ENCODE data around the gene SORBS1. TPM values are rescaled to one million over a fixed set of nuclear protein-coding genes. Genes with fewer than 3 reads are reported as not detected.

Gene SORBS1
- total RNA-seq, 1 donor from 2014 or later = 0.77 TPM

- H3K36me3 Mint-ChIP-seq (ENCODE audit: low read depth) = no peaks in the 10 kb centered on the region
- H3K27ac Mint-ChIP-seq = no peak overlapping the region
- no peaks in the 10 kb centered on the region for H3K4me1 Mint-ChIP-seq
- no peak for DNase-seq
- H3K9me3 Mint-ChIP-seq = no peaks in the 10 kb centered on the region
- no peak overlapping the region for H3K4me3 Mint-ChIP-seq
- H3K27me3 Mint-ChIP-seq = peaks cover 12% of the 10 kb centered on the region
- intact Hi-C loops (cut with micrococcal nuclease) = no loop called here
These were observed 153.6 kb downstream of the SORBS1 start for GRCh38 chr10:95407546-95407945.

GRCh38 chr10:95406651-95407280 lies 154.4 kb downstream of the SORBS1 start:
- Mint-ChIP-seq H3K4me1 (no peaks in the 10 kb centered on the region), H3K4me3 (no peak overlapping the region), H3K36me3 (ENCODE audit: low read depth) (no peaks in the 10 kb centered on the region), H3K27ac (no peak overlapping the region), H3K27me3 (peaks cover 10% of the 10 kb centered on the region), H3K9me3 (no peaks in the 10 kb centered on the region)
- no peak for DNase-seq
- intact Hi-C loops (cut with micrococcal nuclease) = no loop called here

- intact Hi-C loops (cut with micrococcal nuclease) = no loop called here
- Mint-ChIP-seq H3K9me3 (no peaks in the 10 kb centered on the region), H3K27ac (no peak overlapping the region), H3K27me3 (peaks cover 7% of the 10 kb centered on the region), H3K4me1 (peaks cover 2% of the 10 kb centered on the region), H3K36me3 (ENCODE audit: low read depth) (no peaks in the 10 kb centered on the region), H3K4me3 (no peak overlapping the region)
- no peak for DNase-seq
These were observed 155.5 kb downstream of the SORBS1 start for GRCh38 chr10:95405655-95406054.

GRCh38 chr10:95404864-95405263 lies 156.3 kb downstream of the SORBS1 start:
- peaks cover 7% of the 10 kb centered on the region for H3K27me3 Mint-ChIP-seq
- no peak for DNase-seq
- no peak overlapping the region for H3K27ac Mint-ChIP-seq
- no peaks in the 10 kb centered on the region for H3K9me3 Mint-ChIP-seq
- H3K36me3 Mint-ChIP-seq (ENCODE audit: low read depth) = no peaks in the 10 kb centered on the region
- no peak overlapping the region for H3K4me3 Mint-ChIP-seq
- H3K4me1 Mint-ChIP-seq = peaks cover 2% of the 10 kb centered on the region
- intact Hi-C loops (cut with micrococcal nuclease) = no loop called here

GRCh38 chr10:95404462-95404858 lies 156.7 kb downstream of the SORBS1 start:
- peaks cover 5% of the 10 kb centered on the region for H3K27me3 Mint-ChIP-seq
- no peak for DNase-seq
- intact Hi-C loops (cut with micrococcal nuclease) = no loop called here
- no peak overlapping the region for H3K27ac Mint-ChIP-seq
- no peaks in the 10 kb centered on the region for H3K9me3 Mint-ChIP-seq
- H3K4me1 Mint-ChIP-seq = peaks cover 2% of the 10 kb centered on the region
- H3K36me3 Mint-ChIP-seq (ENCODE audit: low read depth) = no peaks in the 10 kb centered on the region
- H3K4me3 Mint-ChIP-seq = no peak overlapping the region

GRCh38 chr10:95403700-95404461 lies 157.3 kb downstream of the SORBS1 start:
- intact Hi-C loops (cut with micrococcal nuclease) = loop anchor here (2.0 kb wide), 1 partner anchor 27 kb away; no protein-coding TSS in a partner anchor
- Mint-ChIP-seq H3K9me3 (no peaks in the 10 kb centered on the region), H3K4me3 (no peak overlapping the region), H3K27me3 (peaks cover 2% of the 10 kb centered on the region), H3K27ac (no peak overlapping the region), H3K36me3 (ENCODE audit: low read depth) (no peaks in the 10 kb centered on the region), H3K4me1 (peaks cover 2% of the 10 kb centered on the region)
- DNase-seq = no peak

GRCh38 chr10:95401704-95402469 lies 159.3 kb downstream of the SORBS1 start:
- Mint-ChIP-seq H3K9me3 (no peaks in the 10 kb centered on the region), H3K4me3 (no peak overlapping the region), H3K27ac (no peak overlapping the region), H3K4me1 (peaks cover 2% of the 10 kb centered on the region), H3K27me3 (no peaks in the 10 kb centered on the region), H3K36me3 (ENCODE audit: low read depth) (no peaks in the 10 kb centered on the region)
- DNase-seq = no peak
- intact Hi-C loops (cut with micrococcal nuclease) = loop anchor here (2.0 kb wide), 1 partner anchor 25 kb away; no protein-coding TSS in a partner anchor

GRCh38 chr10:95400787-95401186 lies 160.4 kb downstream of the SORBS1 start:
- Mint-ChIP-seq H3K36me3 (ENCODE audit: low read depth) (no peaks in the 10 kb centered on the region), H3K4me1 (peaks cover 2% of the 10 kb centered on the region), H3K27me3 (no peaks in the 10 kb centered on the region), H3K9me3 (no peaks in the 10 kb centered on the region), H3K27ac (no peak overlapping the region), H3K4me3 (no peak overlapping the region)
- no peak for DNase-seq
- intact Hi-C loops (cut with micrococcal nuclease) = no loop called here

- no peak overlapping the region for H3K4me3 Mint-ChIP-seq
- DNase-seq = no peak
- no peaks in the 10 kb centered on the region for H3K36me3 Mint-ChIP-seq (ENCODE audit: low read depth)
- intact Hi-C loops (cut with micrococcal nuclease) = no loop called here
- H3K27ac Mint-ChIP-seq = no peak overlapping the region
- peaks cover 4% of the 10 kb centered on the region for H3K4me1 Mint-ChIP-seq
- no peaks in the 10 kb centered on the region for H3K9me3 Mint-ChIP-seq
- H3K27me3 Mint-ChIP-seq = no peaks in the 10 kb centered on the region
These were observed 162.0 kb downstream of the SORBS1 start for GRCh38 chr10:95399183-95399582.

- intact Hi-C loops (cut with micrococcal nuclease) = no loop called here
- Mint-ChIP-seq H3K27me3 (no peaks in the 10 kb centered on the region), H3K4me1 (peaks cover 10% of the 10 kb centered on the region), H3K4me3 (no peak overlapping the region), H3K36me3 (ENCODE audit: low read depth) (no peaks in the 10 kb centered on the region), H3K27ac (no peak overlapping the region), H3K9me3 (no peaks in the 10 kb centered on the region)
- no peak for DNase-seq
These were observed 163.4 kb downstream of the SORBS1 start for GRCh38 chr10:95397747-95398146.

- intact Hi-C loops (cut with micrococcal nuclease) = no loop called here
- Mint-ChIP-seq H3K4me1 (peaks cover 10% of the 10 kb centered on the region), H3K4me3 (no peak overlapping the region), H3K36me3 (ENCODE audit: low read depth) (no peaks in the 10 kb centered on the region), H3K27ac (no peak overlapping the region), H3K27me3 (peaks cover 3% of the 10 kb centered on the region), H3K9me3 (no peaks in the 10 kb centered on the region)
- no peak for DNase-seq
These were observed 165.2 kb downstream of the SORBS1 start for GRCh38 chr10:95395947-95396449.

GRCh38 chr10:95394161-95394880 lies 166.8 kb downstream of the SORBS1 start:
- Mint-ChIP-seq H3K27ac (peak overlapping the region; percentile 1), H3K4me3 (no peak overlapping the region)

GRCh38 chr10:95392681-95393164 lies 168.4 kb downstream of the SORBS1 start:
- DNase-seq = no peak
- H3K4me3 Mint-ChIP-seq = no peak overlapping the region
- peaks cover 9% of the 10 kb centered on the region for H3K27me3 Mint-ChIP-seq
- intact Hi-C loops (cut with micrococcal nuclease) = loop anchor here (1.0 kb wide), 1 partner anchor 8 kb away; no protein-coding TSS in a partner anchor
- no peaks in the 10 kb centered on the region for H3K9me3 Mint-ChIP-seq
- H3K27ac Mint-ChIP-seq = no peak overlapping the region
- peaks cover 8% of the 10 kb centered on the region for H3K4me1 Mint-ChIP-seq
- H3K36me3 Mint-ChIP-seq (ENCODE audit: low read depth) = no peaks in the 10 kb centered on the region

More at GRCh38 chr10:95394161-95394880, 166.8 kb downstream of the SORBS1 start:
- DNase-seq = no peak
- H3K27me3 Mint-ChIP-seq = peaks cover 3% of the 10 kb centered on the region
- no peaks in the 10 kb centered on the region for H3K9me3 Mint-ChIP-seq
- intact Hi-C loops (cut with micrococcal nuclease) = no loop called here
- peaks cover 8% of the 10 kb centered on the region for H3K4me1 Mint-ChIP-seq
- H3K36me3 Mint-ChIP-seq (ENCODE audit: low read depth) = no peaks in the 10 kb centered on the region
